Uterus (tissue), 4 donors: Measurements from ENCODE around the gene DUSP8. TPM values are rescaled to one million over a fixed set of nuclear protein-coding genes. Genes with fewer than 3 reads are reported as not detected.
"Not testable (repeated sequence)": the region's sequence is repeated elsewhere in the genome, so short reads cannot be mapped to it uniquely, and the experiment has no call there.

Experiments used
- DNase-seq, 2 donors: peaks; one replicate each; pipeline ENCODE4 v3.0.0-alpha.2; 2019 to 2020
- H3K27ac ChIP-seq, 2 donors: fragments of 200-600 bp; sonication (generic); 1 replicate in 1 of 2; 2 replicates in 1 of 2; pipeline ENCODE4 v1.5.1; 2016 to 2018
- H3K27me3 ChIP-seq, 2 donors: fragments of 200-600 bp; sonication (generic); one replicate each; pipeline ENCODE4 v1.5.1; 2018 to 2019; ENCODE audit warnings: control low read depth in 1 of 2
- H3K36me3 ChIP-seq, 2 donors: fragments of 200-600 bp; sonication (generic); one replicate each; pipeline ENCODE4 v1.5.1; 2019; ENCODE audit warnings: control low read depth in 1 of 2
- H3K4me1 ChIP-seq, 2 donors: fragments of 200-600 bp; sonication (generic); one replicate each; pipeline ENCODE4 v1.5.1; 2018 to 2019; ENCODE audit warnings: control low read depth in 1 of 2
- H3K4me3 ChIP-seq, 2 donors: fragments of 200-600 bp; sonication (generic); 1 replicate in 1 of 2; 2 replicates in 1 of 2; pipeline ENCODE4 v1.5.1; 2018 to 2019; ENCODE audit warnings: mild to moderate bottlenecking in 1 of 2
- H3K9me3 ChIP-seq, 2 donors: fragments of 200-600 bp; sonication (generic); one replicate each; pipeline ENCODE4 v1.5.1; 2019; ENCODE audit warnings: control low read depth in 1 of 2
- POLR2A ChIP-seq, 2 donors: fragments of 450-650 bp; IDR thresholded peaks; one replicate each; pipeline ENCODE4 v1.6.1; 2016; ENCODE audit warnings: antibody characterized with exemption in 2 of 2, mild to moderate bottlenecking in 1 of 2, moderate library complexity in 1 of 2
- intact Hi-C: fragments of 100-400 bp; cut with DNase I; formaldehyde crosslinking; loops from one replicate; pipeline ENCODE4 v1.15.1; 2023; ENCODE audit warnings: low total_unique reads
- total RNA-seq, 4 donors: library from RNA; depleted of rRNA in 3 of 4; stranded (reverse); fragments of >200 nt in 3 of 4; gene quantifications; one replicate each; pipeline versions ENCODE4 v1.1.0 to v1.2.4, GENCODE V29; 2014 to 2023
- TF ChIP-seq, protein P1 (sequence below), 4 experiments: fragments of 200-600 bp in 2 of 4; fragments of 450-650 bp in 2 of 4; sonication (generic) in 2 of 4; IDR thresholded peaks; one replicate each; pipeline ENCODE4 v1.5.1; 2016 to 2019; ENCODE audit warnings: antibody characterized with exemption in 4 of 4, mild to moderate bottlenecking in 2 of 4, moderate library complexity in 1 of 4
- donor health status: DM: yes; HTN: yes; CAD: no.

DUSP8 gene
- total RNA-seq, 4 donors from 2014 or later, result under 0.01 to 21.7 (median 3.1) TPM

- H3K27me3 ChIP-seq, result no peaks in the 10 kb centered on the region
- no peak for DNase-seq
Measured at GRCh38 chr11:1604711-1605110, 32.6 kb upstream of the DUSP8 start.

DNA sequence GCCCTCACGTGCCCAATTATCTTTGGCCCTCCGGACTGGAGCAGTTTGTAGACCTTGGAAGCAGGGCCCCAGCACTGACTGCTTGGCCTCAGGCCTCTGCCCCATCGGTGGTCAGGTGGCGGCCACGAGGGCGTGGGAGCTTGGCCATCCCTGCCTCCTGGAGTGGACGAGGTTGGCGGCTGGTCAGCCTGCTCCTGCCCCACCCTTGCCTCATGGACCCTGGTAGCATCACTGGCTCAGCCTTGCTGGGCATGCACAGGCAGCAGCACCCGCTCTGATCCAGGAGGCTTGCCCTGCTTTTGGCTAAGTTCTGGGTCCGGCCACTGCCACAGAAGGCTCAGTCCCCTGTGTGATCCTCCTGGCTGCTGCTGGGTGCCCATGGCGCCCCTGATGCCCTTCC, 32.1 kb upstream of the DUSP8 start:
- Histone ChIP-seq H3K9me3 (no peaks in the 10 kb centered on the region), H3K27ac (no peak overlapping the region), H3K27me3 (no peaks in the 10 kb centered on the region), H3K36me3 (no peaks in the 10 kb centered on the region), H3K4me1 (no peaks in the 10 kb centered on the region), H3K4me3 (no peak overlapping the region)
- intact Hi-C loops, result no loop called here
- no peak for DNase-seq
- no peak for TF ChIP-seq POLR2A (IDR thresholded peaks at IDR 0.05)
- TF ChIP-seq, protein P1, sequence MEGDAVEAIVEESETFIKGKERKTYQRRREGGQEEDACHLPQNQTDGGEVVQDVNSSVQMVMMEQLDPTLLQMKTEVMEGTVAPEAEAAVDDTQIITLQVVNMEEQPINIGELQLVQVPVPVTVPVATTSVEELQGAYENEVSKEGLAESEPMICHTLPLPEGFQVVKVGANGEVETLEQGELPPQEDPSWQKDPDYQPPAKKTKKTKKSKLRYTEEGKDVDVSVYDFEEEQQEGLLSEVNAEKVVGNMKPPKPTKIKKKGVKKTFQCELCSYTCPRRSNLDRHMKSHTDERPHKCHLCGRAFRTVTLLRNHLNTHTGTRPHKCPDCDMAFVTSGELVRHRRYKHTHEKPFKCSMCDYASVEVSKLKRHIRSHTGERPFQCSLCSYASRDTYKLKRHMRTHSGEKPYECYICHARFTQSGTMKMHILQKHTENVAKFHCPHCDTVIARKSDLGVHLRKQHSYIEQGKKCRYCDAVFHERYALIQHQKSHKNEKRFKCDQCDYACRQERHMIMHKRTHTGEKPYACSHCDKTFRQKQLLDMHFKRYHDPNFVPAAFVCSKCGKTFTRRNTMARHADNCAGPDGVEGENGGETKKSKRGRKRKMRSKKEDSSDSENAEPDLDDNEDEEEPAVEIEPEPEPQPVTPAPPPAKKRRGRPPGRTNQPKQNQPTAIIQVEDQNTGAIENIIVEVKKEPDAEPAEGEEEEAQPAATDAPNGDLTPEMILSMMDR (IDR thresholded peaks at IDR 0.05), result no peak

More at GRCh38 chr11:1604711-1605110, 32.6 kb upstream of the DUSP8 start:
- TF ChIP-seq, protein P1 (IDR thresholded peaks at IDR 0.05), result no peak
- TF ChIP-seq POLR2A (IDR thresholded peaks at IDR 0.05), result no peak
- Histone ChIP-seq H3K27ac (no peak overlapping the region), H3K9me3 (no peaks in the 10 kb centered on the region), H3K36me3 (no peaks in the 10 kb centered on the region), H3K4me1 (no peaks in the 10 kb centered on the region), H3K4me3 (no peak overlapping the region)
- intact Hi-C loops, result no loop called here

DNA sequence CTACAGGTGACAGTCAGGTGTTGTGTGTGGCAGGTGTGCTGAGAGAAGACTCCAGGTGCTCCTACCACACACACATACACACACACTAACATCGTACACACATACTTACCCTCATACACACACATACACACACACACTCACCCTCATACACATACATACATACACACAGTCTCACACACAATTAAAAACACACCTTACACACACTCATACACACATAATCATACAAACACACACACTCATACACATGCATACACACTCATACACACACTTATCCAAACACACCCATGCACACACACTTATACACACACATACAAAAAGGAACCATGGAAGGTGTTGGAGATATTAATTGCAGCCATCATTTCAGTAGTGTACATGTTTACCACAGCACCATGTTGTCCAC, 31.6 kb upstream of the DUSP8 start:
- no peaks in the 10 kb centered on the region for H3K4me1 ChIP-seq
- H3K4me3 ChIP-seq, result no peak overlapping the region
- TF ChIP-seq, protein P1 (IDR thresholded peaks at IDR 0.05), result no peak
- TF ChIP-seq POLR2A (IDR thresholded peaks at IDR 0.05), result no peak
- intact Hi-C loops, result no loop called here
- H3K27ac ChIP-seq, result no peak overlapping the region
- H3K9me3 ChIP-seq, result no peaks in the 10 kb centered on the region
- no peak for DNase-seq
- H3K27me3 ChIP-seq, result no peaks in the 10 kb centered on the region
- H3K36me3 ChIP-seq, result no peaks in the 10 kb centered on the region

DNA sequence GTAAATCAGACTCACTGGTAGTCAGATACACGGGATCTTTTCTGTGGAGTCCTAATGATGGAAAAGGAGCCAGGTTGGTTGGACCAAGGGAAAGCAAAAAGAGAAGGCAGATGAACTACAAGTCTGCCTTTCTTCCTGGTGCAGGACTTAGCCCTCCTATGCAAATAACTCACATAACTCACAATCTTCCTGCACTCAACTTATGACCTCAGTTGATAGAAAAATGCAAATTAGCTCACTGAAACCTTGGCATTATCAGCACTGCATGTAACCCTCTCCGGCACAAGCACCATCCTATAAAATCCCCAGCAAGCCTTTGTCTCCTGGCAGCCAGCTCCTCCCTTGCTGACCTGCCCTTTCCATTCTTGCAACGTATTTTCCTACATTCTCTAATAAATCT, 29.6 kb upstream of the DUSP8 start:
- intact Hi-C loops, H3K27ac ChIP-seq, H3K36me3 ChIP-seq, H3K4me1 ChIP-seq, H3K9me3 ChIP-seq, H3K27me3 ChIP-seq, H3K4me3 ChIP-seq, DNase-seq: not testable (repeated sequence)

- no peak for TF ChIP-seq POLR2A (IDR thresholded peaks at IDR 0.05)
- TF ChIP-seq, protein P1 (IDR thresholded peaks at IDR 0.05), result no peak
- no peaks in the 10 kb centered on the region for H3K4me1 ChIP-seq
- H3K27me3 ChIP-seq, result no peaks in the 10 kb centered on the region
- no peak for DNase-seq
- H3K36me3 ChIP-seq, result no peaks in the 10 kb centered on the region
- intact Hi-C loops, result no loop called here
- no peaks in the 10 kb centered on the region for H3K9me3 ChIP-seq
- H3K27ac ChIP-seq, result no peak overlapping the region
- no peak overlapping the region for H3K4me3 ChIP-seq
Measured at GRCh38 chr11:1600626-1601025, 28.6 kb upstream of the DUSP8 start.

GRCh38 chr11:1598816-1599215, 26.7 kb upstream of the DUSP8 start:
- Histone ChIP-seq H3K27ac (no peak overlapping the region), H3K4me3 (no peak overlapping the region), H3K36me3 (no peaks in the 10 kb centered on the region), H3K4me1 (no peaks in the 10 kb centered on the region), H3K9me3 (no peaks in the 10 kb centered on the region), H3K27me3 (no peaks in the 10 kb centered on the region)
- DNase-seq, result no peak
- intact Hi-C loops, result no loop called here
- TF ChIP-seq, protein P1 (IDR thresholded peaks at IDR 0.05), result no peak
- no peak for TF ChIP-seq POLR2A (IDR thresholded peaks at IDR 0.05)

GRCh38 chr11:1598406-1598805, 26.3 kb upstream of the DUSP8 start:
- H3K4me3 ChIP-seq, H3K36me3 ChIP-seq, H3K9me3 ChIP-seq, H3K27me3 ChIP-seq, intact Hi-C loops, H3K4me1 ChIP-seq, DNase-seq, H3K27ac ChIP-seq: not testable (repeated sequence)
